Mesenchymal stem cell (in vitro differentiated cells and primary cell): Measurements from ENCODE around the gene DHX36.

Experiments used
- DNase-seq: peaks from one replicate; pipeline ENCODE4 v3.0.0-alpha.2; 2013
- H2AFZ ChIP-seq: one replicate; pipeline ENCODE4 v1.6.1; 2013; ENCODE audit warnings: low read depth, mild to moderate bottlenecking, control low read depth, inconsistent platforms, low read length, moderate library complexity
- H2AK5ac ChIP-seq: 2 replicates; pipeline ENCODE4 v1.6.1; 2013; ENCODE audit warnings: low read length, moderate library complexity, mild to moderate bottlenecking, inconsistent platforms; ENCODE audit not compliant: severe bottlenecking
- H2BK120ac ChIP-seq: one replicate; pipeline ENCODE4 v1.6.1; 2013; ENCODE audit warnings: low read depth, mild to moderate bottlenecking, inconsistent platforms, low read length, moderate library complexity
- H2BK12ac ChIP-seq, 2 experiments: one replicate each; pipeline ENCODE4 v1.6.1; 2013; ENCODE audit warnings: inconsistent platforms in 2 of 2, low read length in 2 of 2, mild to moderate bottlenecking in 2 of 2, moderate library complexity in 2 of 2, control low read depth in 1 of 2
- H2BK15ac ChIP-seq: one replicate; pipeline ENCODE4 v1.6.1; 2013; ENCODE audit warnings: mild to moderate bottlenecking, low read depth, inconsistent platforms; ENCODE audit not compliant: poor library complexity, severe bottlenecking
- H2BK5ac ChIP-seq: 2 replicates; pipeline ENCODE4 v1.6.1; 2013; ENCODE audit warnings: low read depth, mild to moderate bottlenecking, low read length, control low read depth, inconsistent platforms; ENCODE audit not compliant: poor library complexity, severe bottlenecking
- H3K14ac ChIP-seq, 2 experiments: one replicate each; pipeline ENCODE4 v1.6.1; 2013; ENCODE audit warnings: inconsistent platforms in 2 of 2, low read length in 2 of 2, control low read depth in 1 of 2, mild to moderate bottlenecking in 1 of 2, moderate library complexity in 1 of 2
- H3K18ac ChIP-seq, 2 experiments: one replicate each; pipeline ENCODE4 v1.6.1; 2013; ENCODE audit warnings: inconsistent platforms in 2 of 2, low read length in 2 of 2, control low read depth in 1 of 2, low read depth in 1 of 2, mild to moderate bottlenecking in 1 of 2
- H3K23ac ChIP-seq, 2 experiments: one replicate each; pipeline ENCODE4 v1.6.1; 2013; ENCODE audit warnings: inconsistent platforms in 2 of 2, low read length in 2 of 2, mild to moderate bottlenecking in 2 of 2, moderate library complexity in 2 of 2, control low read depth in 1 of 2
- H3K27ac ChIP-seq: 2 replicates; pipeline ENCODE4 v1.5.1; 2013; ENCODE audit warnings: mild to moderate bottlenecking, moderate library complexity, low read length, control low read depth, inconsistent platforms; ENCODE audit not compliant: poor library complexity, severe bottlenecking
- H3K27me3 ChIP-seq, 2 experiments: 2 replicates each; pipeline versions ENCODE4 v1.6.1 to v1.7.0; 2013; ENCODE audit warnings: low read length in 2 of 2, mild to moderate bottlenecking in 2 of 2, moderate library complexity in 2 of 2, control low read depth in 1 of 2, inconsistent platforms in 1 of 2; ENCODE audit not compliant: control insufficient read depth in 1 of 2, insufficient read depth in 1 of 2
- H3K36me3 ChIP-seq, 2 experiments: 2 replicates each; pipeline versions ENCODE4 v1.6.1 to v1.7.0; 2013; ENCODE audit warnings: low read length in 2 of 2, control low read depth in 1 of 2, inconsistent platforms in 1 of 2, low read depth in 1 of 2, mild to moderate bottlenecking in 1 of 2; ENCODE audit not compliant: insufficient read depth in 2 of 2, control insufficient read depth in 1 of 2
- H3K4ac ChIP-seq, 2 experiments: one replicate each; pipeline ENCODE4 v1.6.1; 2013; ENCODE audit warnings: inconsistent platforms in 2 of 2, low read length in 2 of 2, mild to moderate bottlenecking in 2 of 2, moderate library complexity in 2 of 2, control low read depth in 1 of 2, low read depth in 1 of 2
- H3K4me1 ChIP-seq: 2 replicates; pipeline ENCODE4 v1.6.1; 2013; ENCODE audit warnings: low read depth, low read length, control low read depth; ENCODE audit not compliant: control insufficient read depth, insufficient read depth
- H3K4me2 ChIP-seq: 2 replicates; pipeline ENCODE4 v1.6.1; 2013; ENCODE audit warnings: low read length, mild to moderate bottlenecking, inconsistent platforms; ENCODE audit not compliant: poor library complexity, severe bottlenecking
- H3K4me3 ChIP-seq, 2 experiments: 2 replicates each; pipeline versions ENCODE4 v1.5.1 to v1.7.0; 2013; ENCODE audit warnings: low read length in 2 of 2, mild to moderate bottlenecking in 2 of 2, control low read depth in 1 of 2, low read depth in 1 of 2; ENCODE audit not compliant: insufficient read depth in 1 of 2
- H3K79me1 ChIP-seq: replicated peaks from 2 replicates; pipeline ENCODE4 v1.6.1; 2013; ENCODE audit warnings: mild to moderate bottlenecking, control low read depth, low read length, inconsistent platforms; ENCODE audit not compliant: poor library complexity, severe bottlenecking
- H3K9ac ChIP-seq: 2 replicates; pipeline ENCODE4 v1.7.0; 2013; ENCODE audit warnings: mild to moderate bottlenecking, low read length, moderate library complexity
- H3K9me3 ChIP-seq: 2 replicates; pipeline ENCODE4 v1.7.0; 2013; ENCODE audit warnings: mild to moderate bottlenecking, low read length; ENCODE audit not compliant: control insufficient read depth
- H4K8ac ChIP-seq: one replicate; pipeline ENCODE4 v1.6.1; 2013; ENCODE audit warnings: inconsistent platforms, mild to moderate bottlenecking, low read length, moderate library complexity
- H4K91ac ChIP-seq: one replicate; pipeline ENCODE4 v1.6.1; 2013; ENCODE audit warnings: mild to moderate bottlenecking, low read length, inconsistent platforms
- whole genome bisulfite sequencing: methylation state at CpG from one replicate; pipeline ENCODE4 v1.1.7; 2013; ENCODE audit warnings: mixed read lengths; 5-methylcytosine and 5-hydroxymethylcytosine counted together

The DHX36 gene

DNA sequence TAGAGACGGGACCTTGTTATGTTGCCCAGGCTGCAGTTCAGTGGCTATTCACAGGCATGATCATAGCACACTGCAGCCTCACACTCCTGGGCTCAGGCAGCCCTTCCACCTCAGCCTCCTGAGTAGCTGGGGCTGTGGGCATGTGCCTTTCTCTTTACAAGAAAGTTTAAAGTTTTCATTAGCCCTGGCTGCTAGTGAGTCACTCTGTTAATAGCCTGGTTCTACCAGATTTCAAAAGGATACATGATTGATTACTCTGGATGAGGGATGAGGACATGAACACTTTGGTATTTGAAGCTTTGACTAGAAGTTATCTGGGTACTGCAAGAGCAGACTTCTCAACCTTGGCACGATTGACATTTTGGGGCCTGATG lies 95.1 kb downstream of the DHX36 start:
- Histone ChIP-seq H2BK15ac (no peak overlapping the region), H4K91ac (no peak overlapping the region), H3K18ac (no peak overlapping the region), H3K9ac (no peak overlapping the region), H2BK12ac (no peak overlapping the region), H2BK120ac (no peak overlapping the region), H3K9me3 (no peaks in the 10 kb centered on the region), H3K27me3 (no peaks in the 10 kb centered on the region), H3K36me3 (no peaks in the 10 kb centered on the region), H3K14ac (no peak overlapping the region), H3K4me1 (peaks cover 5% of the 10 kb centered on the region), H3K4ac (no peak overlapping the region), H2AK5ac (no peak overlapping the region), H2AFZ (no peak overlapping the region), H3K79me1 (no peaks in the 10 kb centered on the region), H3K27ac (no peak overlapping the region), H4K8ac (no peak overlapping the region), H3K23ac (no peak overlapping the region), H3K4me3 (no peak overlapping the region), H3K4me2 (no peak overlapping the region), H2BK5ac (no peak overlapping the region)
- DNase-seq, result peak; percentile 50
- WGBS, result no CpG with 5 or more reads among the region's 2 CpGs

- 34% methylated on average over 6 of the region's 6 CpGs for WGBS
- no peaks in the 10 kb centered on the region for H3K79me1 ChIP-seq
- DNase-seq, result peak; percentile 59
- no peak overlapping the region for H4K91ac ChIP-seq
- peak overlapping the region in 1 of 2 experiments; percentile 63 for H3K18ac ChIP-seq
- no peak overlapping the region for H2BK15ac ChIP-seq
- H3K27ac ChIP-seq, result peak overlapping the region; percentile 67
- H3K4me2 ChIP-seq, result no peak overlapping the region
- no peak overlapping the region for H2AFZ ChIP-seq
- H3K36me3 ChIP-seq, result no peaks in the 10 kb centered on the region
- H3K4me1 ChIP-seq, result peaks cover 5% of the 10 kb centered on the region
- H3K4me3 ChIP-seq, result no peak overlapping the region
- H3K23ac ChIP-seq, result no peak overlapping the region
- no peak overlapping the region for H2BK120ac ChIP-seq
- H2BK12ac ChIP-seq, result no peak overlapping the region
- H2BK5ac ChIP-seq, result no peak overlapping the region
- H3K4ac ChIP-seq, result peak overlapping the region in 1 of 2 experiments; percentile 18
- H3K27me3 ChIP-seq, result no peaks in the 10 kb centered on the region
- no peaks in the 10 kb centered on the region for H3K9me3 ChIP-seq
- H4K8ac ChIP-seq, result no peak overlapping the region
- H2AK5ac ChIP-seq, result no peak overlapping the region
- H3K14ac ChIP-seq, result no peak overlapping the region
- no peak overlapping the region for H3K9ac ChIP-seq
These were observed 95.6 kb downstream of the DHX36 start for GRCh38 chr3:154228561-154229216.

DNA sequence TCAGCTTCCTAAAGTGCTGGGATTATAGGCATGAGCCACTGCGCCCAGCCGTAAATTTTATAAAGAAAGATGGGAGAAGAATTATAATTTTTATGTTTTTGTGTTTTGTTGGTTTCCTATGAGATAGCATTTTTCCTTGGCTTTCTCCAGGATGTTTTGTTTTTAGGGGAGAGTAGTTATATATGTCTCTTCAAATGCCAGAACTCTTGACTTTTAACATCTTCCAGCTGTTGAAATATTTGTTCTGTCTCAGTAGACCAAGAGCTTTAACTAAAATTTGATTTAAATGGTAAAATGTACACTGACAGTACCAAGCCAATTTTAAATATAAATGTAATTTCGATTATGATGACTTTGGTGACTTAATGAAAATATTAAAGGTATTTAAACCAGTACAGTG lies 96.8 kb downstream of the DHX36 start:
- H4K8ac ChIP-seq, result no peak overlapping the region
- no peak overlapping the region for H3K4me3 ChIP-seq
- no peaks in the 10 kb centered on the region for H3K27me3 ChIP-seq
- peaks cover 5% of the 10 kb centered on the region for H3K4me1 ChIP-seq
- no peak overlapping the region for H2AFZ ChIP-seq
- H2AK5ac ChIP-seq, result no peak overlapping the region
- no peak overlapping the region for H2BK15ac ChIP-seq
- WGBS, result 100% methylated on average over 2 of the region's 3 CpGs
- no peak overlapping the region for H2BK120ac ChIP-seq
- H2BK12ac ChIP-seq, result no peak overlapping the region
- H3K27ac ChIP-seq, result no peak overlapping the region
- H3K9ac ChIP-seq, result no peak overlapping the region
- no peak overlapping the region for H2BK5ac ChIP-seq
- H3K18ac ChIP-seq, result no peak overlapping the region
- H3K14ac ChIP-seq, result no peak overlapping the region
- H3K4me2 ChIP-seq, result no peak overlapping the region
- H3K23ac ChIP-seq, result no peak overlapping the region
- no peaks in the 10 kb centered on the region for H3K36me3 ChIP-seq
- no peaks in the 10 kb centered on the region for H3K9me3 ChIP-seq
- H3K4ac ChIP-seq, result no peak overlapping the region
- DNase-seq, result no peak
- H3K79me1 ChIP-seq, result no peaks in the 10 kb centered on the region
- H4K91ac ChIP-seq, result no peak overlapping the region

- H2BK120ac ChIP-seq, result no peak overlapping the region
- WGBS, result no CpG with 5 or more reads among the region's 2 CpGs
These were observed 98.8 kb downstream of the DHX36 start for GRCh38 chr3:154225536-154225935.

More at GRCh38 chr3:154225536-154225935, 98.8 kb downstream of the DHX36 start:
- no peaks in the 10 kb centered on the region for H3K36me3 ChIP-seq
- H2BK12ac ChIP-seq, result no peak overlapping the region
- no peak overlapping the region for H2AFZ ChIP-seq
- no peak overlapping the region for H3K18ac ChIP-seq
- no peaks in the 10 kb centered on the region for H3K9me3 ChIP-seq
- H3K4me3 ChIP-seq, result no peak overlapping the region
- H2AK5ac ChIP-seq, result no peak overlapping the region
- no peak overlapping the region for H4K91ac ChIP-seq
- no peak overlapping the region for H2BK5ac ChIP-seq
- H3K4ac ChIP-seq, result no peak overlapping the region
- no peak overlapping the region for H2BK15ac ChIP-seq
- no peak overlapping the region for H3K4me2 ChIP-seq
- no peak overlapping the region for H3K9ac ChIP-seq
- H3K23ac ChIP-seq, result no peak overlapping the region
- no peaks in the 10 kb centered on the region for H3K27me3 ChIP-seq
- no peaks in the 10 kb centered on the region for H3K79me1 ChIP-seq
- DNase-seq, result no peak
- H4K8ac ChIP-seq, result no peak overlapping the region
- H3K4me1 ChIP-seq, result peaks cover 5% of the 10 kb centered on the region
- H3K14ac ChIP-seq, result no peak overlapping the region
- no peak overlapping the region for H3K27ac ChIP-seq
